Activated gamma-delta T cell (primary cell): ENCODE results near the gene PRMT5.
A peak's percentile ranks its signal among the peaks of the same experiment; 100 is the strongest.
"Not testable (repeated sequence)": the region's sequence is repeated elsewhere in the genome, so short reads cannot be mapped to it uniquely, and the experiment has no call there.

ENCODE experiments used
- DNase-seq: peaks from one replicate; lab custom pipeline; 2025; lab: John Stamatoyannopoulos, UW
- total RNA-seq, 2 donors: gene quantifications; one replicate each; lab custom pipeline; 2026; lab: John Stamatoyannopoulos, UW

PRMT5 gene
- 26.6 to 30.0 reads per million in 2 donors for total RNA-seq

GRCh38 chr14:22929104-22929960 lies at the start of gene PRMT5:
TSS of gene PRMT5 (minus strand) at chr14:22929376. CDS start at chr14:22929361, 15 bp downstream.
- peak; percentile 71 for DNase-seq

GRCh38 chr14:22978487-22978837 lies 49.3 kb upstream of the PRMT5 start:
- no peak for DNase-seq

- no peak for DNase-seq
Measured at GRCh38 chr14:22977684-22978486, 48.7 kb upstream of the PRMT5 start.

- DNase-seq: no peak
Measured at GRCh38 chr14:22977434-22977683, 48.2 kb upstream of the PRMT5 start.

GRCh38 chr14:22976620-22977433 lies 47.7 kb upstream of the PRMT5 start:
- DNase-seq: no peak

- DNase-seq: no peak
Measured at GRCh38 chr14:22974530-22975313, 45.5 kb upstream of the PRMT5 start.

- no peak for DNase-seq
Measured at GRCh38 chr14:22973217-22974032, 44.2 kb upstream of the PRMT5 start.

GRCh38 chr14:22972313-22972930 lies 43.2 kb upstream of the PRMT5 start:
- no peak for DNase-seq

GRCh38 chr14:22971152-22971551 lies 42.0 kb upstream of the PRMT5 start:
- DNase-seq: no peak

- no peak for DNase-seq
Measured at GRCh38 chr14:22966783-22967269, 37.6 kb upstream of the PRMT5 start.

GRCh38 chr14:22965916-22966782 lies 37.0 kb upstream of the PRMT5 start:
- not testable (repeated sequence) for DNase-seq

- no peak for DNase-seq
Measured at GRCh38 chr14:22962061-22962676, 33.0 kb upstream of the PRMT5 start.

GRCh38 chr14:22955702-22956569 lies 26.8 kb upstream of the PRMT5 start:
- no peak for DNase-seq

- no peak for DNase-seq
Measured at GRCh38 chr14:22952418-22952817, 23.2 kb upstream of the PRMT5 start.

GRCh38 chr14:22951795-22952194 lies 22.6 kb upstream of the PRMT5 start:
- not testable (repeated sequence) for DNase-seq

- no peak for DNase-seq
Measured at GRCh38 chr14:22945642-22946041, 16.5 kb upstream of the PRMT5 start.

GRCh38 chr14:22939684-22940083 lies 10.5 kb upstream of the PRMT5 start:
- no peak for DNase-seq

GRCh38 chr14:22935156-22935555 lies 6.0 kb upstream of the PRMT5 start:
- DNase-seq: no peak
